Globus pallidus (tissue), 1 donor: ENCODE results near the gene DBT.
"Not testable (repeated sequence)": the region's sequence is repeated elsewhere in the genome, so short reads cannot be mapped to it uniquely, and the experiment has no call there.

ENCODE experiments used
- DNase-seq: peaks from one replicate; pipeline ENCODE4 v3.0.0-alpha.2; 2015; ENCODE audit warnings: low spot score

Gene DBT

DNA sequence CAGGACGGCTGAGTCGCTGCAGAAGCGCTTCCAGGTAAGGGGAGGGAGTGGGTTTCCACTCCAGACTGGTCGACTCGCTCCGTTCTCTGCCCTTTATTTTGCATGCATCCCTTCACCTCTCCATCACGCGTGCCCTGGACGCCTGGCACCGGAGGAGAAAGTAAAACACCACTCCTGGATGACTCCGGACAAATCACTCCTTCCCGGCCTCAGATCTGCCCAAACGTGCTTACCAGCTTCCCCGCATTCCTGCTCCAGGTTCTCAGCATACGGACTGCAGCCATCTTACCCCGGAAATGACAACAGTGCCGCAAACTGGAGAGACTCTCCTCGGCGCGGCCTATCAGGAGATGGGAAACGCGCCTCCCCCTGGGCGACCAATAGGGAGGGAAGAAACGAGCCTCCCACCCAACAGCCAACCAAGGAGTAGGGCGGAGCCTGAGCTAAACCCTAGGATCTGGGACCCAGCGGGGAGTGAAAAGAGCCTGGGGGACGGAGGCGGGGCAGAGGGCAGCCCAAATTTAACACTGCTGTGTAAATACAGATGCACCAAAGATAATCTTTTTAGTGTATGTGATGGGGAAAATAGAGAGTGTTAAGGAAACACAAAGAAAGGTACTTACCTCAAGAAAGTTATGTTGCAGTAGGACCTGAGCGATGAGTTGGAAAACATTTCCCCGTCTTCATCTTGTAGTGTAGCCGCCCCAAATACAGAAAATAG is at the start of gene DBT:
Gene DBT (minus strand): TSS at position 298 of the 721 bp plus-strand sequence. CDS start 14 bp downstream, at position 284.
- DNase-seq: peak; percentile 98

DNA sequence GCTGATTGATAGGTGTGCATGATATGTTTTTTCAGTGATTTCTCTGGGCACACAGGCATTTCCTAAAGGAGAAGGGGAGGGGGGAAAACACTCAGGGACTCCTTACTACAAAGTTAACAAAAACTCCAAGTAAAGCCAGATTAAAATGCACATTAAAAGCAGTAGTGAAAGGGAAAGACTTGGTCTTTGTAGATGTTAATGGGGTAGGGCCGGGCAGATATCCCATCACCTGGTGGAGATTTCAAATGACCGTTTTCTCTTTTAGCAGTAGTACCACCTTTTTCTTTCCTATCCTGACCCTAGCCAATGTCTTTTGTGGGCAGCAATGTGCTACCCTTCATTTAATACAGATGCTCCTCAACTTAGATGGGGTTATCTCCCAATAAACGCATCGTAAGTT is 48.9 kb upstream of the DBT start:
- no peak for DNase-seq

DNA sequence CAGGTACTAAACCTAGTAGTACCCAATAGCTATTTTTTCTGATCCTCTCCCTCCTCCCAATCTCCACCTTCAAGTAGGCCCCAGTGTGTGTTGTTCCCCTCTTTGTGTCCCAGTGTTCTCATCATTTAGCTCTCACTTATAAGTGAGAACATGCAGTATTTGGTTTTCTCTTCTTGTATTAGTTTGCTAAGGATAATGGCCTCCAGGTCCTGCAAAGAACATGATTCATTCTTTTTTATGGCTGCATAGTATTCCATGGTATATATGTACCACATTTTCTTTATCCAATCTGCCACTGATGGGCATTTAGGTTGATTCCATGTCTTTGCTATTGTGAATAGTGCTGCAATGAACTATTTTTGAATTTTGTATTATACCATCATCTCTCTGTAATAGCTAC is 47.4 kb upstream of the DBT start:
- DNase-seq: not testable (repeated sequence)

DNA sequence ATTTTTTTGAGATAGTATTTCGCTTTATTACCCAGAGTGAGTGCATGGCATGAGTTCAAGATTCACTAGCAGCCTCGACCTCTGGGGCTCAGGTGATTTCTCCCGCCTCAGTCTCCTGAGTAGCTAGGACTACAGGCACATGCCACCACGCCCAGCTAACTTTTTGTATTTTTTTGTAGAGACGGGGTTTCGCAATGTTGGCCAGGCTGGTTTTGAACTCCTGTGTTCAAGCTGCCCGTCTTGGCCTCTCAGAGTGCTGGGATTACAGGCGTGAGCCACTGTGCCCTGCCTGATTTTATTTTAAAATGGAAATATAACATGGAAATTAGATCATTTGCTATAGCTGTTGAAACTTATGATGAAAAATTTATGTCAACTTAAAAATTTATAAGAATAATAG is 46.5 kb upstream of the DBT start:
- DNase-seq: no peak

DNA sequence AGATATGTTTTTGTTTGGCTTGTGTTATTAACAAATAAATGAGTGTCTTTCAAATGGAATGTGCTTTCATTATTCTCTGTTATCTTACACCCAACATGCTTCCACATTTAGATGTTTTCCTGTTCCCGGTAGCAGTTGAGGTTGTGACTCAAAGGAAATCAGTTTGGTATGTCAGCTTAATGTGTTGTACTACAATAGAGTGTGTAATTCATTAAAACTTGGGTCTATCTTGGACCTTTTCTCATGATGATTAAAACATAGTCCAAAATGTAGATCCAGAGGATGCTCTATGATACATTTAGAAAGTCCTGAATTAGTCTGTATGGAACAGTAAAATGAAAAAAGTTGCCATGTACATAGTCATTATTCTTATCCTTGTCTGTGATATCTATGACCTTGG is 43.1 kb upstream of the DBT start:
- DNase-seq: no peak

DNA sequence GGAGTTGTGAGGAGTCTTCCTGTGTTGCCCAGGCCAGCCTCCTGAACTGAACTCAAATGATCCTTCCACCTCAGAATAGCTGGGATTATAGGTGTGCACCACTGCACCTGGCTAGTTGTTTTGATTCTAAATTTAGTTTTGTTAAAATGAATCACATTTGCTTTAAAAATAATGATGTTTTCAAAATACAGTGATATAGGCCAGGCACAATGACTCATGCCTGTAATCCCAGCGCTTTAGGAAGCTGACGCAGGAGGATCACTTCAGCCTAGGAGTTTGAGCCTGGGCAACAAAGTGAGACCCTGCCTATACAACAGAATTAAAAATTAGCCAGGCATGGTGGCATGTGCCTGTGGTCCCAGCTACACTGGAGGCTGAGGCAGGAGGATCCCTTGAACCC is 40.7 kb upstream of the DBT start:
- no peak for DNase-seq

DNA sequence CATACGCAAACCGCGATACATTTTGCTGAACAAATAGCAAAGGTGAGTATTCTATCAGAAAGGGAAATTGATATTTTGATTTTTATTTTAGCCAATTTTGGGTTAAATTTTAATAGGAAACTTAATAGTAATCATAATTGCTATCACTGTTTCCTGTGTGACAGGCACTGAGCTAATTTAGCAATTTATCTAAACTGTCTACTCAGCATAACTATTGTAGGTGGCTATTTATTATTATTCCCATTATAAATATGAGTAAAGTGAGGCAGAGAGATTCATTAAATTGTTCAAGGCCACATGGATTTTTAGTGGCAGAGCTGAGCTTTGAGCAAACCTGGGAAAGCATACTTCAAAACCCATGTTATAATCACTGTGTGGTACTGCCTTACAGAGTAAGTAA is 37.5 kb upstream of the DBT start:
- DNase-seq: no peak

DNA sequence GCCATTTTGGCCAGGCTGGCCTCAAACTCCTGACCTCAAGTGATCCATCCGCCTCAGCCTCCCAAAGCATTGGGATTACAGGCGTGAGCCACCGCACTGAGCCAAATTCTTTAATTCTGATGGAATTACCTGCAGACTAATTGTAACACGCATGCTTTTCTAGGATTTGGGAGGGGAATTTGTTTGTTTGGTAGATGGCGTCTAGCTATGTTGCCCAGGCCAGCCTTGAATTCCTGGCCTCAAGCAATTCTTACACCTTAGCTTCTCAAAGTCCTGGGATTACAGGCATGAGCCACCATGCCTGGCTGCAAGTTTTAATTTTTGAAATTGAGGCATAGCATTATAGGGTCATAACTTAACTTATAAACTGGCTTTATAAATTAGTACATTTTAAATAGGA is 35.0 kb upstream of the DBT start:
- no peak for DNase-seq

DNA sequence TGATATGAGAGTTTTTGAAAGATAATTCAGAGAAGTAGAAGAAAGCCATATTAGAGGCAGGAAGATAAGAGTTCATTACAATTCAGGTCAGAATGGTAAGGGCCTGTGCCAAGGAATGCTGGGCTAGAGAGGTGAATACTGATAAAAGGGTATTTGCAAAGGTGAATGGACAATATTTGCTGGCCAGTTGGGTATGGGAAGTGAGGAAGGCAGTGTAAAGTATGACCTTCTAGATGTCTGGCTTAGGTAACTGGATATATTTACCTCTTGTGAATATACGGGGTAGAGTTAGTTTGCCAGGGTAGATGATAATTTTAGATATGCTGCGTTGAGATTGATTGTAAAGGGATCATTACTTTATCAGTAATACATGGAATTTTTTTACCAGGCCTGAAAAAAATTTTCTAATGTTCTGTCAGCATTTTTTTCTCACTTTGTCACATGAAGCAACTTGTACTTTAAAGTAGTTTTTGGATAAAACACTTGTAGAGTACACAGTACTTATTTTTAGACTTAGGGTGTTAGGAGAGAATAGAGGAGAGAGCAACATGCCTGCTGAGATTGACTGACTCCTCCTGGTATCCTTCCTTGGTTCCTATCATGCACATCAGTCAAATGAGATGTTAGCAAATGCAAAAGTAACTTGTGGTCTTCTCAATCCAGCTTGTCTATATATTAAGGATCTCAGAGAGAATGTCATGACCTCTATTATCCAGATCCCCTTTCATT is 30.5 kb upstream of the DBT start:
- no peak for DNase-seq

DNA sequence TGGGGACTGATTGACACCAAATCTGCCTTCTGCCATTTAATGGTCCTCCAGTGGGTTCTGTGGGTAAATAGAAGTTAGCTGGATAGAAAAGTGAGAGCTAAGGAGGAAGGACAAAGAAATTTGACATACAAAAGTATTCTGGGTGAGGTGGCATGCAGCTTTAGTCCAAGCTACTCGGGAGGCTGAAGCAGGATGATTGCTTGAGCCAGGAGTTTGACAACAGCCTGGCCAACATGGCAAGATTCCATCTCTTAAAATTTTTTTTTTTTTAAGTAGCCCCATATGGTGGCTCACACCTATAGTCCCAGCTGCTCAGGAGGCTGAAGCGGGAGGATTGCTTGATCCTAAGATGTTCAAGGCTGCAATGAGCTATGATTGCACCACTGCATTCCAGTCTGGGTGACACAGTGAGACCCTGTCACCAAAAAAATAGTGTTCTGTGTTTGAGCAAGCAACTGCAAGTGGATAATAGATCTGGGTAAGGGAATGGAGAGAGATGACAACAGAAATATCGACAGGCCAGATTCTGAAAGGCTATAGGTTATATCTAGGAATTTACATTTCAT is 29.8 kb upstream of the DBT start:
- DNase-seq: no peak

DNA sequence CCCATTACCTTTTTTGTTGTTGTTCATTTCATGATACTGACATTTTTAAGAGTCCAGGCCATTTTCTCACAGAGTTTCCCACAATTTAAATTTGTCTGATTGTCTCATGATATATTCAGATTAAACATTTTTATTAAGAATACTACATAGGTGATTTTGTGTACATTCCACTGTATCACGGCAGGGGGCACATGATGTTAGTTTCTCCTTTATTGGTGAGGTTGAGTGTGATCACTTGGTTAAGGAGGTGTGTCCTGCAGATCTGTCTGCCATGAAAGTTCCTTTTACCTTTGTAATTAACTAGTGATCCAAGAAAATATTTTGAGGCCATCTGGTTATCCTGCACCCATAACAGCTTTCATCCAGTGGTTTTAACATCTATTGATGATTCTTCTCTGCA is 28.2 kb upstream of the DBT start:
- DNase-seq: no peak

DNA sequence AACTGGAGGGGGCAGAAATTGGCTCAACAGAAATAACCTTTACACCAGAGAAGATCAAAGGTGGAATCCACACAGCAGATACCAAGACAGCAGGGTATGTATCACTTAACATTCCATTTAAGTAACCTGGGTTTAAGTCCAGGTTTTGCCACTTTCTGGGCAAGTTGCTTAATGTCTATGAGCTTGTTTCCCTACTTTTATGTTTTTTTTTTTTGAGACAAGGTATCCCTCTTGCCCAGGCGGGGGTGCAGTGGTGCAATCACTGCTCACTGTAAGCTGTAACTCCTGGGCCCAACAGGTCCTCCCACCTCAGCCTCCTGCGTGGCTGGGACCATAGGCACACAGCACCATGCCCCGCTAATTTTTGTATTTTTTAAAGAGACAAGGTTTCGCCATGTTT is 18.6 kb upstream of the DBT start:
- DNase-seq: no peak

DNA sequence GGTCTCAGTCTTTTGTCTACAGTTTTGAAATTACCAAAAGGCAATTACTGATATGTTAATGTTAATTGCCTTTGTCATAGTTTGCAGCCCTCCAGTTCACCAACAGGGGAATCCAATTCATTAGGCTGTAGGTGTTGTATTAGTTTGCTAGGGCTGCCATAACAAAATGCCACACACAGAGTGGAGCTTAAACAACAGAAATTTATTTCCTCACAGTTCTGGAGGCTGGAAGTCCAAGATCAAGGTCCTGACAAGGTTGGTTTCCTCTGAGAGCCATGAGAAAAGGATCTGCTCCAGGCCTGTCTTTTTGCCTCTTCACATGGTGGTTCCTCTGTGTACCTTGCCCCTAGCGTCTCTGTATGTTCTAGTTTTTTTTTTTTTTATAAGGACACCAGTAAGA is 17.6 kb upstream of the DBT start:
- no peak for DNase-seq

DNA sequence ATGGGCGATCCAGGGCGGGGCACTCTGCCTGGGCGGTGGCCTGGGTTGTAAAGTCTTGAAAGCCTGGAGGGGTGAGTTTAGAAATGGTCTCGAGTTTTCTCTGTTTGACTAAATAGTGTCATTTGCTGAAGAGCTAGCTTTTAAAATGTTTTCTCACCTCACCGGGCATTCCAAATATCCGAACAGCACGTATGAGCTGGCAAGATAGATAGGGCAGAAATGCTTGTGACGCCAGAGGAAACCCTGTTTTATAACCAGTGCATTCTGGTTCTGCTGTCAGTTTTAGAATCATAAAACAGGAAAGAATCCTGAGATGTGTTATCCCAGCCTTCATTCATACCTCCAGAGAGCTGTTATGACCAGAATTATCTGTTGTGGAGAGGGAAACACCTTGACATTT is 17.1 kb upstream of the DBT start:
- DNase-seq: no peak

DNA sequence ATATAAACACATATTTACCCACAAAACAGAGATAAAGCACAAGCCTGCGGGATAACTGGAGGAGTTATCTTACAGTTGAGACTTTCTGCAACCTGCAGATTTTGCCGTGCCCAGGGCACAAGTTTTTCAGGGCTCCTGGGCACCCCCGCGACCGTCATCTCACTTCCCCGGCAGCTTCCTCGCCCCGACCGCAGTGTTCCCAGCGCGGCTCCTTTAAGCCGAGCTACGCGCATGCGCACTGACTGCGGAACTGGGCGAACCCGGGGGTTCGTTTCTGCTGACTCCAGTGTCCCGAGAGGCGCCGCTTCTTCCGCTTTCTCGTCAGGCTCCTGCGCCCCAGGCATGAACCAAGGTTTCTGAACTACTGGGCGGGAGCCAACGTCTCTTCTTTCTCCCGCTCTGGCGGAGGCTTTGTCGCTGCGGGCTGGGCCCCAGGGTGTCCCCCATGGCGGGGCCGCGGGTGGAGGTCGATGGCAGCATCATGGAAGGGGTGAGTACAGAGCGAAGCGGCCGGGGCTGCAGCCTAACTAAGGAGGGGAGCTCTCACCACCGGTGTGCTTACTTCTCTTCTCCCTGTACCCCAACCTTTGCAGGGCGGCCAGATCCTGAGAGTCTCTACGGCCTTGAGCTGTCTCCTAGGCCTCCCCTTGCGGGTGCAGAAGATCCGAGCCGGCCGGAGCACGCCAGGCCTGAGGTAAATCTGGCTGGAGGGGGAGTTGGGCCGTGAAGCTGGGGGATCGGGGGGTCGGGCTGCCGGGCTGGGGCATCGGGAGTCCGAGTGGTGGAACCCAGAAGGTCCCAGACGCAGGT is 16.5 kb upstream of the DBT start, which contains the start of gene RTCA:
Gene RTCA (plus strand): TSS at position 286 of the 810 bp plus-strand sequence. CDS start 160 bp downstream, at position 446.
- DNase-seq: peak; percentile 93

DNA sequence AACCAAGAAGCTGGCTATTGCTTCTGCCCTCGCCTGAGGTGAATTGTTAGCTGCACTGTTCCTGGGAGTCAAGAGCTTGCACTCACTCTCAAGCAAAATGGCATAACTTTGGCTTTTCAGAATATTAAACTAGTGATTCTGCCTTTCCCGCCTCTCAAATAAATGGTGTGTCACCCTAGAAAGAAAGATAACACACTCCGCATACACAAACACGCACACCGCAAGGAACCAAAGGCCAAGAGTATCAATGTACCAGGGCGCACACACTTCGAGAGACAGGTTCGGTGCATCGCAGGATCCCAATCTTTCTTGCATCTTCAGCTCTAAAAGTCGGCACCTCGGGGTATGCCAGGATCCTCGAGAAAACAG is 15.9 kb upstream of the DBT start:
- DNase-seq: no peak

DNA sequence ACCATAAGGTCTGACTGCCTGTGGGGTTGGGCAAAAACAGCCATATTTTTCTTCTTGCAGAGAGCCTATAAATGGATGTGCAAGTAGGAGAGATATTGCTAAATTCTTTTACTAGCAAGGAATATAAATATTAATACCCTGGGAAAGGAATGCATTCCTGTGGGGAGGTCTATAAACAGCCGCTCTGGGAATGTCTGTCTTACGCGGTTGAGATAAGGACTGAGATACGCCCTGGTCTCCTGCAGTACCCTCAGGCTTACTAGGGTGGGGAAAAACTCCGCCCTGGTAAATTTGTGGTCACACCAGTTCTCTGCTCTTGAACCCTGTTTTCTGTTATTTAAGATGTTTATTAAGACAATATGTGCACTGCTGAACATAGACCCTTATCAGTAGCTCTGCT is 14.4 kb upstream of the DBT start:
- not testable (repeated sequence) for DNase-seq

DNA sequence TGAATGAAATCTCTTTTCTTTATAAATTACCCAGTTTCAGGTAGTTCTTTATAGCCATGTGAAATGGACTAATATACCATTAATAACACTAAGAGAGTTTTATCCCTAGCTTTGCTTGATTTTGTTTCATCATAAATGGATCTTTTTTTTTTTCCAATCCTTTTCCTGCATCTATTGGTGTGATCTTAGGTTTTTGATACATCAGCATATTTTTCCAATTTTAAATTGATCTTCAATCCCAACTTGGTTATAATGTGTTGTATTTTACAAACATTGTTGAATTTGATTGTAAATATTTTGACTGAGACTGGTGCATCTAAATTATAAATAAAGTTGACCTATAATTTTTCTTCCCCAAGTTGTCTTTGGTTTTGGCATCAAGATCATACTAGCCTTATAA is 12.1 kb upstream of the DBT start:
- no peak for DNase-seq

DNA sequence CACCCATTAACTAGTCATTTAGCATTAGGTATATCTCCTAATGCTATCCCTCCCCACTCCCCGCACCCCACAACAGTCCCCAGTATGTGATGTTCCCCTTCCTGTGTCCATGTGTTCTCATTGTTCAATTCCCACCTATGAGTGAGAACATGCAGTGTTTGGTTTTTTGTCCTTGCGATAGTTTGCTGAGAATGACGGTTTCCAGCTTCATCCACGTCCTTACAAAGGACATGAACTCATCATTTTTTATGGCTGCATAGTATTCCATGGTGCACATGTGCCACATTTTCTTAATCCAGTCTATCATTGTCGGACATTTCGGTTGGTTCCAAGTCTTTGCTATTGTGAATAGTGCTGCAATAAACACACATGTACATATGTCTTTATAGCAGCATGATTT is 8.8 kb upstream of the DBT start:
- DNase-seq: not testable (repeated sequence)

DNA sequence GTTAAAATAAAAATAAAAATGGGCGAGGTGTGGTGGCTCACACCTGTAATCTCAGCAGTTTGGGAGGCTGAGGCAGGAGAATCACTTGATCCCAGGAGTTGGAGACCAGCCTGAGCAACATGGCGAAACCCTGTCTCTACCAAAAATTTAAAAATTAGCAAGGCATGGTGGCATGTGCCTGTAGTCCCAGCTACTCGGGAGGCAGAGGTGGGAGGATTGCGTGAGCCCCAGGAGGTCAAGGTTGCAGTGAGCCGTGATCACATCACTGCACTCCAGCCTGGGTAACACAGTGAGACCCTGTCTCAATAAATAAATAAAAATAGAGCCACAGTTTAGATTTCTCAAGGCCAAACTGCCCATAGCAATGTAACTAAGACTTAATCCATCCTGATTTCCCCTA is 6.6 kb upstream of the DBT start:
- DNase-seq: not testable (repeated sequence)

DNA sequence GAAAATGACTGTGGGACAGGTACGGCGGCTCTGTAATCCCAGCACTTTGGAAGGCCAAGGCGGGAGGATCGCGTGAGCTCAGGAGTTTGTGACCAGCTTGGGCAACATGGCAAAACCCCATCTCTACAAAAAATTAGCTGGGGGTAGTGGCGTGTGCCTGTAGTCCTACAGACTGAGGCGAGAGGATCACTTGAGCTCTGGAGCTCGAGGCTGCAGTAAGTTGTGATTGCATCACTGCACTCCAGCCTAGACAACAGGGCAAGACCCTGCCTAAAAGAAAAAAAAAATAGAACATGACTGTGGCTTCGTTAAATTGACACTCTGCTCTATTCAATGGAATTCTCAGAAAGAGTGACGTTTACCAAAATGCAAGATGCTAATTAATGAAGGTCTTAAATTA is 3.9 kb upstream of the DBT start:
- DNase-seq: no peak

DNA sequence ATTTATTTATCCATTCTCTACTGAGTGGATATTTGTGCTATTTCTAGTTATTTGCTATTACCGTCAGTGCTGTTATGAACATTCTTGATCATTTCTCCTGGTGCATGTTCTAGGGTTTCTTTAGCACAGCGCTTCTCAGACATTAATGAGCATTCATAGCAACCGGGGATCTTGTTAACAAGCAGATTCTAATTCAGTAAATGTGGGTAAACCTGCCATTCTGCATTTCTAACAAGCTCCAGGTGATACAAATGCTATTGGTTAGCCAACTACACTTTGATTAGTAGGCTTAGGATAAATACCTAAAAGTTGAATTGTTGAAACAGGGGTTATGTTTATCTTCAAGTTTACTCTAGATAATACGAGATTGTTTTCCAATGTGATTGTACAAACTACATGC is 3.3 kb upstream of the DBT start:
- no peak for DNase-seq

DNA sequence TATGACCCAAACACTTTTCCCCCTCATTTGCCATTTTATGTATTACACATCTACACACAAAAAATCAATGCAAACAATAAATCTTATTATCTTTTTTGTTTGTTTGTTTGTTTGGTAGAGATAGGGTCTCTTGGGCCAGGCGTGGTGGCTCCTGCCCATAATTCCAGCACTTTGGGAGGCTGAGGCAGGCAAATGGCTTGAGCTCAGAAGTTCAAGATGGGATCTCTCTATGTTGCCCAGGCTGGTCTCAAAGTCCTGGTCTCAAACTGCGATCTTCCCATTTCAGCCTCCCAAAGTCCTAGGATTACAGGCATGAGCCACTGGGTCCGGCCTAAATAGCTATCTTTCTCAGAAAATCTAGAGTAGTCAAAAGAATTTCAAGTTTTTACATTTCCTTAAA is 1.2 kb upstream of the DBT start:
- no peak for DNase-seq
